ENCODE measurements around the gene CDH3. TPM values are rescaled to one million over a fixed set of nuclear protein-coding genes. Genes with fewer than 3 reads are reported as not detected.

Gene CDH3
- total and polyA plus RNA-seq, 8 donors: 0.30 to 5.2 (median 1.2) TPM

DNA sequence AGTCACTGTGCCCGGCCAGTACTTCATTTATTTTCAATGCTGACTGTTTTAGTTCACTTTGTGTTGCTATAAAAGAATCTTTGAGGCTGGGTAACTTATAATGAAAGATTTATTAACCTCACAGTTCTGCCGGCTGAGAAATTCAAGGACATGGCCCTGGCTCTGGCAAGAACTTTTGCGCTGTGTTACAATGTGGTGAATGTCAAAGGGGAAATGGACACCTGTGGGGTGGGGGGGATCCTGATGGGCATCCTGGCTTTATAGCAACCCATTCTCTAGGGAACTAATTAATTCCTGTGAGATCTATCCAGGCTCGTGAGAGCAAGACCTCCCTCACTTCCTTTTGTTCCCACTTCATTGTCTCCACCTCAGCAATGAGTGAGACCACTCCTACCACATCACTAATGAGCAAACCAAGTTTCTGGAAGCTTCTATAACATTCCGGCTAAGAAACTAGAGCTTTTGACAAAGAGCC is 17.1 kb upstream of the CDH3 start:
- Histone ChIP-seq H3K27me3 (no peaks in the 10 kb centered on the region), H3K4me3 (no peak overlapping the region), H3K27ac (no peak overlapping the region), H3K36me3 (no peaks in the 10 kb centered on the region), H3K9me3 (no peaks in the 10 kb centered on the region), H3K4me1 (no peaks in the 10 kb centered on the region)
- no peak for TF ChIP-seq CTCF (IDR thresholded peaks at IDR 0.05)
- 25 to 36% methylated on average over 5 of the region's 5 CpGs for WGBS, 2 donors
- peak in 1 of 6 donors; percentile 10 for DNase-seq
- ATAC-seq: peak in 1 of 4 donors; percentile 69
- intact Hi-C loops (cut with DNase I): no loop called here
- FAIRE-seq: no peak

DNA sequence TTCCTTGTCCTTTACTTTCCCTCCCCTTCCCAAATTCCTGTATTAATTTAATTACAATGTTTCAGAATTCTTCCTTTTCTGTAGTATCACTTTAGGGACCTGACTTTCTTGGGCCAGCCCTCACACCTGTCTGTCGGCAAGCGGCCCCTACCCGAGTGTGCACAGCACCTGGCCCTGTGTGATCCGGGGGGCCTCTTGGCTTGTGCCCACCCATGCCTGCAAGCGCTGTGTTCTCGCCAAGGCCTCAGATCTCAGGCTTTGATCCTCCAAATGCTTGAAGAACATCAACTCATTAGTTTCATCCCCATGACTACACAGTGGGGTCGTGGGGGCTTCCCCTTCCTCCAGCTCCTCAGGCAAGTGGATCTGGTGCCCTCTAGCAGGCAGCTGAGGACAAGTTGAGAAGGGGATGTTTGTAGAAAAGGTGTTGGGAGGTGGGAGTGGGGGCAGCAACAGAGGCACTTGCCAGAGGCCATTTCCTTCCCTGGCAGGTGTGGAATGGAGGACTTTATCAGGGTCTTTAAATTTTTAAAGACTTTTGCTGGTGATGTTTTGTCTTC is 15.7 kb upstream of the CDH3 start:
- FAIRE-seq (no peak), ATAC-seq (no peak), DNase-seq (no peak)
- H3K27ac ChIP-seq: no peak overlapping the region
- no peaks in the 10 kb centered on the region for H3K9me3 ChIP-seq
- H3K36me3 ChIP-seq: no peaks in the 10 kb centered on the region
- intact Hi-C loops (cut with DNase I): no loop called here
- H3K4me3 ChIP-seq: no peak overlapping the region
- 68 to 77% methylated on average over 7 of the region's 7 CpGs for WGBS, 2 donors
- no peak for TF ChIP-seq CTCF (IDR thresholded peaks at IDR 0.05)
- H3K4me1 ChIP-seq: no peaks in the 10 kb centered on the region
- H3K27me3 ChIP-seq: no peaks in the 10 kb centered on the region

DNA sequence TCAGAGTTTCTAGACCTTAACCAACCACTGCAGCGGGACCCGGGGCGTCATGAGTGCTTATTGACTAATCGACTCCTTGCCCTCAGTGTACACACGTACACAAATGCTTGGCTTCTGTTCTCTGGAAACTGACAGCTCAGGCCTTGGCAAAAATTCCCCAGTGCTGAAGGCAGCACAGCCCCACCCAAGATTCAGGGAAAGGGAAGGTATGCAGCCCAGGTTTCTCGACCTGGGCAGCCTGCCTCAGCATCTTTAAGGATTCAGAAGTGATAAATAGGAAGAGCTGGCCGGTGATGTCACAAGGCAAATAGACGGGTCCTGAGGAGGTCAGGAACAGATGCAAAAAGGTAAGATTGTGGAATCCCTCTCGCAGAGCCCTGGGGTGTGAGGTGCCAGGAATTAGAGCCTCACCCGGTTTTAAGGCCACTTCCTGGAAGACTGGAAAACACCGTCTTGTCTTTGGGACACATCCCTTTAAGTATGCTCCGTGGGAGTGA is 9.0 kb upstream of the CDH3 start:
- WGBS, 2 donors: 23 to 30% methylated on average over 12 of the region's 12 CpGs
- no peaks in the 10 kb centered on the region for H3K9me3 ChIP-seq
- DNase-seq: peak in 1 of 6 donors; percentile 8
- intact Hi-C loops (cut with DNase I): no loop called here
- TF ChIP-seq CTCF (IDR thresholded peaks at IDR 0.05): no peak
- H3K27me3 ChIP-seq: no peaks in the 10 kb centered on the region
- H3K36me3 ChIP-seq: no peaks in the 10 kb centered on the region
- H3K4me1 ChIP-seq: no peaks in the 10 kb centered on the region
- H3K4me3 ChIP-seq: no peak overlapping the region
- H3K27ac ChIP-seq: peak overlapping the region in 1 of 4 donors; percentile 3
- peak in 3 of 4 donors; percentile 56 to 75 (median 74) for ATAC-seq
- FAIRE-seq: no peak

GRCh38 chr16:68636818-68637217 is 8.3 kb upstream of the CDH3 start:
- 69 to 79% methylated on average over 1 of the region's 1 CpG for WGBS, 2 donors
- Histone ChIP-seq H3K27me3 (no peaks in the 10 kb centered on the region), H3K9me3 (no peaks in the 10 kb centered on the region), H3K27ac (peak overlapping the region in 1 of 4 donors; percentile 3), H3K4me1 (no peaks in the 10 kb centered on the region), H3K36me3 (no peaks in the 10 kb centered on the region), H3K4me3 (no peak overlapping the region)
- ATAC-seq: peak in 2 of 4 donors; percentile 63 to 69
- FAIRE-seq: no peak
- intact Hi-C loops (cut with DNase I): no loop called here
- DNase-seq: no peak
- TF ChIP-seq CTCF (IDR thresholded peaks at IDR 0.05): no peak

- H3K27me3 ChIP-seq: no peaks in the 10 kb centered on the region
- no peaks in the 10 kb centered on the region for H3K36me3 ChIP-seq
- no peaks in the 10 kb centered on the region for H3K9me3 ChIP-seq
- intact Hi-C loops (cut with DNase I): no loop called here
- TF ChIP-seq CTCF (IDR thresholded peaks at IDR 0.05): no peak
- peaks cover 0 to 10% (median 5%) of the 10 kb centered on the region in 3 donors for H3K4me1 ChIP-seq
- WGBS, 2 donors: 78 to 90% methylated on average over 3 of the region's 3 CpGs
- H3K4me3 ChIP-seq: no peak overlapping the region
- no peak for ATAC-seq
- H3K27ac ChIP-seq: no peak overlapping the region
- no peak for DNase-seq
- FAIRE-seq: no peak
Observed at GRCh38 chr16:68640972-68641371, 4.1 kb upstream of the CDH3 start.
